Measurements from ENCODE around the gene GNAI3. TPM values are rescaled to one million over a fixed set of nuclear protein-coding genes. Genes with fewer than 3 reads are reported as not detected.

Gene GNAI3
- total and polyA plus RNA-seq, 10 of the 15 experiments (the other 5 are each of a cell fraction or from before 2014, with no cell fraction given) = 5.9 to 13.8 (median 8.0) TPM

GRCh38 chr1:109632671-109633346, 84.4 kb downstream of the GNAI3 start:
- H3K36me3 ChIP-seq (ENCODE audit: control insufficient read depth in 2 of 2, insufficient read depth in 2 of 2, low read length in 1 of 2) = peaks cover 8 to 28% of the 10 kb centered on the region in 2 experiments; a peak in 3 of 4 replicates
- ChIA-PET RAD21 (ENCODE audit: unreplicated experiment) (interaction anchor here (0.8 to 4.3 kb wide), 4 partner anchors 8 to 87 kb away, joined by 3 to 59 read pairs (median 4); no protein-coding TSS in a partner anchor), CTCF (interaction anchor here (0.6 to 9.9 kb wide), 10 partner anchors 7 to 374 kb away, joined by 3 to 201 read pairs (median 19); partner anchors contain the start of genes AHCYL1 and GNAI3), SMC1A (ENCODE audit: uncharacterized antibody, unreplicated experiment) (interaction anchor here (1.2 kb wide), 1 partner anchor 86 kb away, joined by 5 read pairs; no protein-coding TSS in a partner anchor), POLR2A (interaction anchor here (0.6 to 1.6 kb wide), 2 partner anchors 54 to 84 kb away, joined by 5 to 7 read pairs; partner anchors contain the start of gene GNAI3)
- no peak overlapping the region for H3K4me3 ChIP-seq
- peaks cover 14% of the 10 kb centered on the region for H3K4me1 ChIP-seq (ENCODE audit: control insufficient read depth, insufficient read depth, low read length)
- BruUV-seq (replicated peaks) = no TSS peak
- in situ Hi-C loops (cut with MboI) = no loop called here
- no peaks in the 10 kb centered on the region for H4K20me1 ChIP-seq (ENCODE audit: control insufficient read depth, insufficient read depth)
- WGBS (ENCODE audit: insufficient coverage, insufficient replicate concordance, low lambda C conversion rate, missing lambda C conversion rate) = 78% methylated on average over 5 of the region's 5 CpGs
- no peaks in the 10 kb centered on the region for H3K79me2 ChIP-seq (ENCODE audit: control insufficient read depth, insufficient read depth, low read length)
- H3K4me2 ChIP-seq (ENCODE audit: control insufficient read depth, insufficient read depth) = no peak overlapping the region
- no peaks in the 10 kb centered on the region for H3K9me3 ChIP-seq (replicated peaks; ENCODE audit: control insufficient read depth, insufficient read depth, low read length)
- DNase-seq (ENCODE audit: low read depth, low spot score) = no peak
- TF ChIP-seq JUND (IDR thresholded peaks at IDR 0.05; ENCODE audit: low read depth, low read length) = no peak
- TF ChIP-seq USF2 (IDR thresholded peaks at IDR 0.05; ENCODE audit: borderline replicate concordance, low read depth, low read length) = no peak
- TF ChIP-seq BACH1 (IDR thresholded peaks at IDR 0.05; ENCODE audit: borderline replicate concordance) = no peak
- TF ChIP-seq ZBTB11 (CRISPR knock-in tag; IDR thresholded peaks at IDR 0.05) = no peak
- TF ChIP-seq IRF4 (IDR thresholded peaks at IDR 0.05; ENCODE audit: low read depth, low read length) = no peak
- TF ChIP-seq MXI1 (IDR thresholded peaks at IDR 0.05; ENCODE audit: low read depth, low read length) = no peak
- no peak for ATAC-seq
- no peak overlapping the region for H3K9ac ChIP-seq (ENCODE audit: control insufficient read depth, insufficient read depth, low read length)
- no peaks in the 10 kb centered on the region for H3K27me3 ChIP-seq (replicated peaks in 1 of 2; ENCODE audit: control insufficient read depth in 2 of 2, insufficient read depth in 2 of 2, low read length in 1 of 2)
- no peak overlapping the region for H2AFZ ChIP-seq (ENCODE audit: control insufficient read depth, low read depth, low read length)
- no peak overlapping the region for H3K27ac ChIP-seq (ENCODE audit: control insufficient read depth, insufficient read depth)
- FAIRE-seq = no peak
- intact Hi-C loops (cut with micrococcal nuclease; ENCODE audit: unreplicated experiment) = no loop called here
